GM10847 (cell line): Measurements from ENCODE around the gene NOG.

ENCODE experiments used
- POLR2A ChIP-seq: IDR thresholded peaks from 2 replicates; pipeline ENCODE4 v1.6.1; 2011; ENCODE audit not compliant: insufficient read length; ENCODE audit errors: extremely low read depth

Gene NOG

GRCh38 chr17:56610321-56610720, 16.8 kb downstream of the NOG start:
- no peak for TF ChIP-seq POLR2A

GRCh38 chr17:56613131-56613530, 19.6 kb downstream of the NOG start:
- no peak for TF ChIP-seq POLR2A

- TF ChIP-seq POLR2A: no peak
Observed at GRCh38 chr17:56614522-56614921, 21.0 kb downstream of the NOG start.

- no peak for TF ChIP-seq POLR2A
Observed at GRCh38 chr17:56616239-56616638, 22.7 kb downstream of the NOG start.

- no peak for TF ChIP-seq POLR2A
Observed at GRCh38 chr17:56623383-56623782, 29.9 kb downstream of the NOG start.

GRCh38 chr17:56624309-56624708, 30.8 kb downstream of the NOG start:
- no peak for TF ChIP-seq POLR2A

GRCh38 chr17:56624912-56625311, 31.4 kb downstream of the NOG start:
- no peak for TF ChIP-seq POLR2A

- no peak for TF ChIP-seq POLR2A
Observed at GRCh38 chr17:56629531-56630075, 36.1 kb downstream of the NOG start.

- no peak for TF ChIP-seq POLR2A
Observed at GRCh38 chr17:56630202-56630601, 36.7 kb downstream of the NOG start.

- TF ChIP-seq POLR2A: no peak
Observed at GRCh38 chr17:56633681-56634080, 40.2 kb downstream of the NOG start.

- TF ChIP-seq POLR2A: no peak
Observed at GRCh38 chr17:56635641-56636040, 42.1 kb downstream of the NOG start.

GRCh38 chr17:56636265-56636664, 42.8 kb downstream of the NOG start:
- no peak for TF ChIP-seq POLR2A

GRCh38 chr17:56637254-56637653, 43.8 kb downstream of the NOG start:
- TF ChIP-seq POLR2A: no peak

- no peak for TF ChIP-seq POLR2A
Observed at GRCh38 chr17:56638591-56639051, 45.1 kb downstream of the NOG start.

GRCh38 chr17:56639517-56639916, 46.0 kb downstream of the NOG start:
- no peak for TF ChIP-seq POLR2A

- TF ChIP-seq POLR2A: no peak
Observed at GRCh38 chr17:56640116-56640515, 46.6 kb downstream of the NOG start.

- TF ChIP-seq POLR2A: no peak
Observed at GRCh38 chr17:56641373-56641772, 47.9 kb downstream of the NOG start.
